IMR-90 (cell line): Measurements from ENCODE around the gene TRABD2A. TPM values are rescaled to one million over a fixed set of nuclear protein-coding genes. Genes with fewer than 3 reads are reported as not detected.

Experiments used
- ATAC-seq: fragments of 200-7000 bp; cut with Tn5 transposase; 2 replicates; pipeline ENCODE4 v1.9.1; 2020; ENCODE audit warnings: low read depth, mild to moderate bottlenecking, moderate library complexity
- BruUV-seq: library from RNA; stranded (reverse); fragments of 400-500 nt; replicated peaks from 2 replicates; lab custom pipeline; 2021; lab: Mats Ljungman, UMichigan
- CTCF ChIA-PET: fragments of 300-600 bp; formaldehyde crosslinking; extraction: SDS; loops from one replicate; lab custom pipeline; 2021; ENCODE audit warnings: antibody characterized with exemption; lab: Yijun Ruan, JAX
- POLR2A ChIA-PET: fragments of 300-600 bp; sonication (Branson Sonifier 250); formaldehyde crosslinking; loops from one replicate; lab custom pipeline; 2022; ENCODE audit warnings: antibody characterized with exemption; ENCODE audit not compliant: unreplicated experiment; lab: Charles Lee
- DNase-seq: peaks from one replicate; pipeline ENCODE4 v3.0.0; 2013
- H2AFZ ChIP-seq: replicated peaks from 2 replicates; pipeline ENCODE3; 2013; ENCODE audit warnings: low read length, mild to moderate bottlenecking; ENCODE audit not compliant: poor library complexity
- H2AK5ac ChIP-seq: 2 replicates; pipeline ENCODE4 v1.6.1; 2013; ENCODE audit warnings: low read depth, low read length, inconsistent platforms
- H2AK9ac ChIP-seq: replicated peaks from 2 replicates; pipeline ENCODE3; 2013; ENCODE audit warnings: mild to moderate bottlenecking, low read depth, low read length, moderate library complexity; ENCODE audit not compliant: poor library complexity
- H2BK120ac ChIP-seq: 2 replicates; pipeline ENCODE4 v1.6.1; 2013; ENCODE audit warnings: low read depth, low read length, inconsistent platforms
- H2BK15ac ChIP-seq: 3 replicates; pipeline ENCODE4 v1.6.1; 2013; ENCODE audit warnings: low read depth, low read length, inconsistent platforms
- H2BK20ac ChIP-seq: 2 replicates; pipeline ENCODE4 v1.6.1; 2013; ENCODE audit warnings: low read depth, mild to moderate bottlenecking, inconsistent platforms, low read length, moderate library complexity
- H2BK5ac ChIP-seq: 2 replicates; pipeline ENCODE4 v1.6.1; 2013; ENCODE audit warnings: mild to moderate bottlenecking, low read depth, low read length, inconsistent platforms; ENCODE audit not compliant: poor library complexity, severe bottlenecking
- H3K14ac ChIP-seq: replicated peaks from 2 replicates; pipeline ENCODE4 v1.6.1; 2013; ENCODE audit warnings: low read depth, low read length, inconsistent platforms
- H3K18ac ChIP-seq: 2 replicates; pipeline ENCODE4 v1.6.1; 2013; ENCODE audit warnings: low read depth, low read length, control low read depth
- H3K23ac ChIP-seq: 2 replicates; pipeline ENCODE4 v1.6.1; 2013; ENCODE audit warnings: low read depth, low read length, inconsistent platforms
- H3K27ac ChIP-seq: 2 replicates; pipeline ENCODE4 v1.5.1; 2013; ENCODE audit warnings: mild to moderate bottlenecking, control low read depth, low read length; ENCODE audit not compliant: insufficient read depth
- H3K27me3 ChIP-seq: 2 replicates; pipeline ENCODE4 v1.6.1; 2013; ENCODE audit warnings: low read length; ENCODE audit not compliant: control insufficient read depth, insufficient read depth
- H3K36me3 ChIP-seq: 2 replicates; pipeline ENCODE4 v1.6.1; 2013; ENCODE audit warnings: low read length, mixed read lengths; ENCODE audit not compliant: control insufficient read depth, insufficient read depth
- H3K4ac ChIP-seq: 2 replicates; pipeline ENCODE4 v1.6.1; 2013; ENCODE audit warnings: low read depth, low read length, inconsistent platforms
- H3K4me1 ChIP-seq: 2 replicates; pipeline ENCODE4 v1.6.1; 2013; ENCODE audit warnings: low read length, mixed read lengths; ENCODE audit not compliant: control insufficient read depth, insufficient read depth
- H3K4me2 ChIP-seq: 2 replicates; pipeline ENCODE4 v1.6.1; 2013; ENCODE audit warnings: low read depth, mild to moderate bottlenecking, control low read depth, low read length, moderate library complexity
- H3K4me3 ChIP-seq: 2 replicates; pipeline ENCODE4 v1.5.1; 2013; ENCODE audit warnings: low read depth, mild to moderate bottlenecking, control low read depth, low read length, moderate library complexity; ENCODE audit not compliant: insufficient read depth
- H3K56ac ChIP-seq: 2 replicates; pipeline ENCODE4 v1.6.1; 2013; ENCODE audit warnings: low read length, inconsistent platforms; ENCODE audit not compliant: insufficient read depth; ENCODE audit errors: extremely low read depth
- H3K79me1 ChIP-seq, 2 experiments: 2 replicates each; pipeline ENCODE4 v1.6.1; 2013; ENCODE audit warnings: low read length in 2 of 2, inconsistent platforms in 1 of 2, low read depth in 1 of 2
- H3K9ac ChIP-seq: 2 replicates; pipeline ENCODE4 v1.6.1; 2013; ENCODE audit warnings: low read depth, low read length, control low read depth
- H3K9me1 ChIP-seq: 2 replicates; pipeline ENCODE4 v1.6.1; 2013; ENCODE audit warnings: low read length, inconsistent platforms; ENCODE audit not compliant: insufficient read depth
- H3K9me3 ChIP-seq: 2 replicates; pipeline ENCODE4 v1.6.1; 2013; ENCODE audit warnings: low read length; ENCODE audit not compliant: control insufficient read depth, insufficient read depth
- H4K20me1 ChIP-seq: 2 replicates; pipeline ENCODE4 v1.6.1; 2013; ENCODE audit warnings: low read length, inconsistent platforms; ENCODE audit not compliant: insufficient read depth
- H4K5ac ChIP-seq: 2 replicates; pipeline ENCODE4 v1.6.1; 2013; ENCODE audit warnings: mild to moderate bottlenecking, low read depth, low read length, control low read depth
- H4K8ac ChIP-seq, 2 experiments: 2 replicates each; pipeline ENCODE4 v1.6.1; 2013; ENCODE audit warnings: low read depth in 2 of 2, low read length in 2 of 2, control low read depth in 1 of 2, inconsistent platforms in 1 of 2
- H4K91ac ChIP-seq: 2 replicates; pipeline ENCODE4 v1.6.1; 2013; ENCODE audit warnings: low read depth, low read length, inconsistent platforms; ENCODE audit not compliant: insufficient read depth
- BHLHE40 ChIP-seq: fragments of 150-350 bp; IDR thresholded peaks from 2 replicates; pipeline ENCODE4 v1.6.1; 2016; ENCODE audit warnings: mild to moderate bottlenecking, low read depth, low read length
- CHD1 ChIP-seq: IDR thresholded peaks from 2 replicates; pipeline ENCODE4 v1.6.1; 2012; ENCODE audit warnings: low read depth, low read length, improper control_type of control experiment
- CTCF ChIP-seq: conservative IDR thresholded peaks from 2 replicates; pipeline ENCODE4 v1.5.1; 2012; ENCODE audit warnings: mild to moderate bottlenecking, low read depth, low read length, improper control_type of control experiment
- ELK1 ChIP-seq: fragments of 150-350 bp; IDR thresholded peaks from 2 replicates; pipeline ENCODE4 v1.6.1; 2016; ENCODE audit warnings: low read depth, mild to moderate bottlenecking, low read length, moderate library complexity, borderline replicate concordance
- FOS ChIP-seq: fragments of 150-350 bp; IDR thresholded peaks from 2 replicates; pipeline ENCODE4 v1.6.1; 2016; ENCODE audit warnings: low read depth, low read length
- MAFK ChIP-seq: IDR thresholded peaks from 2 replicates; pipeline ENCODE4 v1.6.1; 2012; ENCODE audit warnings: low read depth, low read length, improper control_type of control experiment
- MAZ ChIP-seq: IDR thresholded peaks from 2 replicates; pipeline ENCODE4 v1.6.1; 2012; ENCODE audit warnings: low read depth, mild to moderate bottlenecking, low read length, improper control_type of control experiment, moderate library complexity, borderline replicate concordance
- MXI1 ChIP-seq: IDR thresholded peaks from 2 replicates; pipeline ENCODE4 v1.6.1; 2012; ENCODE audit warnings: low read depth, mild to moderate bottlenecking, low read length, moderate library complexity, borderline replicate concordance
- POLR2A ChIP-seq: IDR thresholded peaks from 2 replicates; pipeline ENCODE4 v1.6.1; 2012; ENCODE audit warnings: mild to moderate bottlenecking, low read depth, low read length
- RAD21 ChIP-seq: IDR thresholded peaks from 2 replicates; pipeline ENCODE4 v1.6.1; 2012; ENCODE audit warnings: low read length, improper control_type of control experiment
- RCOR1 ChIP-seq: IDR thresholded peaks from 2 replicates; pipeline ENCODE4 v1.6.1; 2012; ENCODE audit warnings: mild to moderate bottlenecking, low read length, improper control_type of control experiment; ENCODE audit not compliant: insufficient replicate concordance
- WGBS, 2 experiments: methylation state at CpG; one replicate each; pipeline versions ENCODE4 v1.1.5 to v1.1.7; 2013; ENCODE audit warnings: missing lambda C conversion rate in 2 of 2; ENCODE audit not compliant: insufficient read length in 1 of 2; ENCODE audit errors: extremely low coverage in 2 of 2; 5-methylcytosine and 5-hydroxymethylcytosine counted together
- dilution Hi-C: fragments of 300-500 bp; cut with HindIII; formaldehyde crosslinking; loops from one replicate; pipeline ENCODE4 v1.14.3; 2018; ENCODE audit warnings: low sequenced_read_pairs; ENCODE audit not compliant: unreplicated experiment
- in situ Hi-C: fragments of 300-500 bp; cut with MboI; formaldehyde crosslinking; loops from 3 replicates; pipeline ENCODE4 v1.14.3; 2019; ENCODE audit warnings: low sequenced_read_pairs, inconsistent platforms, mixed read lengths
- intact Hi-C: fragments of 100-400 bp; cut with micrococcal nuclease; formaldehyde crosslinking; loops from 2 replicates; pipeline ENCODE4 v1.10.0; 2022
- polyA plus RNA-seq, 3 experiments: library from polyadenylated mRNA; depleted of rRNA; stranded (reverse); fragments of >200 nt; gene quantifications; 2 replicates each; pipeline ENCODE4 v1.2.3, GENCODE V29; 2012; ENCODE audit warnings: low replicate concordance in 1 of 3
- total RNA-seq: library from RNA; depleted of rRNA; stranded (reverse); fragments of >200 nt; gene quantifications from 2 replicates; pipeline ENCODE4 v1.2.3, GENCODE V29; 2012

The TRABD2A gene
- total and polyA plus RNA-seq, 2 of the 4 experiments (the other 2 are of a cell fraction), result 17.6 to 20.3 TPM

- ChIA-PET POLR2A (interaction anchor here (0.6 to 1.5 kb wide), 5 partner anchors 12 to 81 kb away, joined by 3 to 4 read pairs (median 3); no protein-coding TSS in a partner anchor), CTCF (interaction anchor here (1.3 kb wide), 1 partner anchor 21 kb away, joined by 3 read pairs; no protein-coding TSS in a partner anchor)
- peak within 1 kb of the TSS; percentile 88 to 93 for H4K8ac ChIP-seq
- dilution Hi-C loops (no loop called here), in situ Hi-C loops (no loop called here), intact Hi-C loops (loop anchor here (1.0 kb wide), 1 partner anchor 23 kb away; no protein-coding TSS in a partner anchor)
- peaks cover 23% of the 10 kb centered on the region for H4K20me1 ChIP-seq
- H3K27ac ChIP-seq, result peak within 1 kb of the TSS; percentile 93
- H3K4me2 ChIP-seq, result peak within 1 kb of the TSS; percentile 88
- H3K4me1 ChIP-seq, result peaks cover 2% of the 10 kb centered on the region; the same call in 1 of the 2 replicates
- H4K5ac ChIP-seq, result peak within 1 kb of the TSS; percentile 68
- H2BK5ac ChIP-seq, result peak within 1 kb of the TSS; percentile 93
- peak within 1 kb of the TSS; percentile 96 for H2AFZ ChIP-seq
- peak within 1 kb of the TSS; percentile 99 for H3K14ac ChIP-seq
- peak within 1 kb of the TSS; percentile 99 for H2AK5ac ChIP-seq
- peak within 1 kb of the TSS; percentile 88 for H3K18ac ChIP-seq
- peak within 1 kb of the TSS; percentile 99 for H3K9ac ChIP-seq
- 0 out of 2 replicates have a peak within 1 kb of the TSS, but pooled peaks have one; percentile 2 for H2BK20ac ChIP-seq
- peaks cover 13 to 40% of the 10 kb centered on the region in 2 experiments for H3K79me1 ChIP-seq
- H3K27me3 ChIP-seq, result no peaks in the 10 kb centered on the region
- H3K36me3 ChIP-seq, result peaks cover 22% of the 10 kb centered on the region
- DNase-seq (peak; percentile 80), ATAC-seq (peak; percentile 84)
- BruUV-seq, result no TSS peak
- peak within 1 kb of the TSS; percentile 98 for H2BK15ac ChIP-seq
- no peaks in the 10 kb centered on the region for H3K9me1 ChIP-seq
- H3K4ac ChIP-seq, result peak within 1 kb of the TSS; percentile 82
- peak within 1 kb of the TSS; percentile 97 for H3K23ac ChIP-seq
- peak within 1 kb of the TSS; percentile 82 for H4K91ac ChIP-seq
- 0% methylated on average over 49 of the region's 94 CpGs; no CpG with 5 or more reads in 1 of the 2 experiments for WGBS, 2 experiments
- H2BK120ac ChIP-seq, result peak within 1 kb of the TSS; percentile 50
- peak within 1 kb of the TSS; percentile 99 for H2AK9ac ChIP-seq
- peak within 1 kb of the TSS; percentile 86 for H3K4me3 ChIP-seq
- TF ChIP-seq FOS, result no peak
- TF ChIP-seq BHLHE40, result peak; percentile 72
- TF ChIP-seq ELK1, result no peak
- TF ChIP-seq MAFK, result no peak
- no peak for TF ChIP-seq RCOR1
- TF ChIP-seq MAZ, result peak; percentile 86; the same call in 1 of the 2 replicates
- TF ChIP-seq CHD1, result no peak
- 0 out of 2 replicates have a peak, but pooled peaks have one; percentile 19 for TF ChIP-seq CTCF
- peak; percentile 99 for TF ChIP-seq POLR2A
- no peak for TF ChIP-seq RAD21
- 0 out of 2 replicates have a peak, but pooled peaks have one; percentile 6 for TF ChIP-seq MXI1
- H3K56ac ChIP-seq, result peak within 1 kb of the TSS; percentile 97
- no peaks in the 10 kb centered on the region for H3K9me3 ChIP-seq
These were observed 24.6 kb upstream of the TRABD2A start, which contains the start of gene TMSB10 for GRCh38 chr2:84905181-84906107. TSS of gene TMSB10 (plus strand) at chr2:84905656.
